ENCODE data around the gene ATAD3C.

ATAD3C gene

GRCh38 chr1:1419363-1419812, 30.1 kb upstream of the ATAD3C start:
- no peaks in the 10 kb centered on the region for H3K36me3 ChIP-seq (ENCODE audit: control insufficient read depth in 2 of 2, insufficient read depth in 2 of 2, low read length in 2 of 2)
- no peak overlapping the region for H3K27ac ChIP-seq (ENCODE audit: low read depth in 2 of 2, low read length in 2 of 2)
- H3K27me3 ChIP-seq (ENCODE audit: control insufficient read depth in 2 of 2, insufficient read depth in 2 of 2, low read length in 2 of 2) = peaks cover 0 to 3% of the 10 kb centered on the region in 2 donors
- H3K4me3 ChIP-seq (ENCODE audit: low read length in 2 of 2) = no peak overlapping the region
- H3K9me3 ChIP-seq (ENCODE audit: control insufficient read depth in 2 of 2, low read length in 2 of 2) = no peaks in the 10 kb centered on the region
- H3K4me1 ChIP-seq (ENCODE audit: control insufficient read depth in 2 of 2, insufficient read depth in 2 of 2, low read length in 2 of 2) = peaks cover 0 to 3% of the 10 kb centered on the region in 2 donors
- peak overlapping the region in 1 of 2 donors; percentile 24 for H3K9ac ChIP-seq (ENCODE audit: low read depth in 1 of 2, low read length in 2 of 2)

GRCh38 chr1:1419813-1420653, 29.5 kb upstream of the ATAD3C start:
- Histone ChIP-seq H3K9me3 (ENCODE audit: control insufficient read depth in 2 of 2, low read length in 2 of 2) (no peaks in the 10 kb centered on the region), H3K27ac (ENCODE audit: low read depth in 2 of 2, low read length in 2 of 2) (no peak overlapping the region), H3K4me1 (ENCODE audit: control insufficient read depth in 2 of 2, insufficient read depth in 2 of 2, low read length in 2 of 2) (peaks cover 0 to 3% of the 10 kb centered on the region in 2 donors), H3K27me3 (ENCODE audit: control insufficient read depth in 2 of 2, insufficient read depth in 2 of 2, low read length in 2 of 2) (peaks cover 0 to 3% of the 10 kb centered on the region in 2 donors), H3K9ac (ENCODE audit: low read depth in 1 of 2, low read length in 2 of 2) (peak overlapping the region in 1 of 2 donors; percentile 24), H3K4me3 (ENCODE audit: low read length in 2 of 2) (no peak overlapping the region), H3K36me3 (ENCODE audit: control insufficient read depth in 2 of 2, insufficient read depth in 2 of 2, low read length in 2 of 2) (no peaks in the 10 kb centered on the region)

- H3K9ac ChIP-seq (ENCODE audit: low read depth in 1 of 2, low read length in 2 of 2) = no peak overlapping the region
- no peak overlapping the region for H3K27ac ChIP-seq (ENCODE audit: low read depth in 2 of 2, low read length in 2 of 2)
- H3K4me1 ChIP-seq (ENCODE audit: control insufficient read depth in 2 of 2, insufficient read depth in 2 of 2, low read length in 2 of 2) = peaks cover 0 to 3% of the 10 kb centered on the region in 2 donors
- H3K4me3 ChIP-seq (ENCODE audit: low read length in 2 of 2) = no peak overlapping the region
- H3K36me3 ChIP-seq (ENCODE audit: control insufficient read depth in 2 of 2, insufficient read depth in 2 of 2, low read length in 2 of 2) = no peaks in the 10 kb centered on the region
- H3K9me3 ChIP-seq (ENCODE audit: control insufficient read depth in 2 of 2, low read length in 2 of 2) = no peaks in the 10 kb centered on the region
- H3K27me3 ChIP-seq (ENCODE audit: control insufficient read depth in 2 of 2, insufficient read depth in 2 of 2, low read length in 2 of 2) = peaks cover 0 to 3% of the 10 kb centered on the region in 2 donors
These were observed 28.8 kb upstream of the ATAD3C start for GRCh38 chr1:1420654-1421141.

- Histone ChIP-seq H3K4me1 (ENCODE audit: control insufficient read depth in 2 of 2, insufficient read depth in 2 of 2, low read length in 2 of 2) (peaks cover 0 to 3% of the 10 kb centered on the region in 2 donors), H3K9ac (ENCODE audit: low read depth in 1 of 2, low read length in 2 of 2) (no peak within 1 kb of the TSS), H3K27ac (ENCODE audit: low read depth in 2 of 2, low read length in 2 of 2) (no peak within 1 kb of the TSS), H3K36me3 (ENCODE audit: control insufficient read depth in 2 of 2, insufficient read depth in 2 of 2, low read length in 2 of 2) (no peaks in the 10 kb centered on the region), H3K27me3 (ENCODE audit: control insufficient read depth in 2 of 2, insufficient read depth in 2 of 2, low read length in 2 of 2) (peaks cover 0 to 3% of the 10 kb centered on the region in 2 donors), H3K9me3 (ENCODE audit: control insufficient read depth in 2 of 2, low read length in 2 of 2) (no peaks in the 10 kb centered on the region), H3K4me3 (ENCODE audit: low read length in 2 of 2) (no peak within 1 kb of the TSS)
These were observed 28.2 kb upstream of the ATAD3C start, which contains the start of gene ANKRD65 for GRCh38 chr1:1421147-1421906. Gene ANKRD65, minus strand, starts transcription at chr1:1421276. Its CDS starts 271 bp downstream, at chr1:1421005.

DNA sequence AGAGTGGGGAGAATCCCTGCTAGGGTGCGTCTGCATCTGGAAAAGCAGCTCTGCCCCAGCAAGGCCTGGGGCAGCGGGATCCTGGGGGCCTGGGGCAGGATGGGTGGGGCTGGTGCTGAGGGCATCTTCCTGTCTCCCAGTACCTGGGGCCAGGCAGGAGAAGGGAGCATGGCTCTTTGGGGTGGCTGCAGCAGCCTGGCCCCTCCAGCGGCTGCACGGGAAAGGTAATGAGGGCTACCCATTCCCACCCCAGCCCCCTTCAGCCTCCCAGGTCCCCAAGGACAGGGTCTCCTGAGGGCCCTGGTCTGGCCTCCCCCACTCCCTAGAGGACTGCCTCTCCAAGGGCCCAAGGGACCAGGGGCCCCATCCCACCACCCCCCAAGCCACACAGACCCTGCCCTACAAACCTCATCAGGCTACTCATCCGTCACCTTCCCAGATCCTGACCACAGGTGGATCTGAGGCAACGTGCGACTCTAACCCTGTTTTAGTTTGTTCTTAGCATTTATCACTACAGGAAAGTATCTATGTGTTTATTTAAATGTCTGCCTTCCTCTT, 27.5 kb upstream of the ATAD3C start:
- H3K4me3 ChIP-seq (ENCODE audit: low read length in 2 of 2) = no peak overlapping the region
- H3K27ac ChIP-seq (ENCODE audit: low read depth in 2 of 2, low read length in 2 of 2) = no peak overlapping the region
- H3K9me3 ChIP-seq (ENCODE audit: control insufficient read depth in 2 of 2, low read length in 2 of 2) = no peaks in the 10 kb centered on the region
- H3K36me3 ChIP-seq (ENCODE audit: control insufficient read depth in 2 of 2, insufficient read depth in 2 of 2, low read length in 2 of 2) = no peaks in the 10 kb centered on the region
- H3K4me1 ChIP-seq (ENCODE audit: control insufficient read depth in 2 of 2, insufficient read depth in 2 of 2, low read length in 2 of 2) = peaks cover 0 to 3% of the 10 kb centered on the region in 2 donors
- no peak overlapping the region for H3K9ac ChIP-seq (ENCODE audit: low read depth in 1 of 2, low read length in 2 of 2)
- H3K27me3 ChIP-seq (ENCODE audit: control insufficient read depth in 2 of 2, insufficient read depth in 2 of 2, low read length in 2 of 2) = peaks cover 0 to 3% of the 10 kb centered on the region in 2 donors

- no peak overlapping the region for H3K4me3 ChIP-seq (ENCODE audit: low read length in 2 of 2)
- no peak overlapping the region for H3K9ac ChIP-seq (ENCODE audit: low read depth in 1 of 2, low read length in 2 of 2)
- H3K36me3 ChIP-seq (ENCODE audit: control insufficient read depth in 2 of 2, insufficient read depth in 2 of 2, low read length in 2 of 2) = no peaks in the 10 kb centered on the region
- peaks cover 0 to 3% of the 10 kb centered on the region in 2 donors for H3K27me3 ChIP-seq (ENCODE audit: control insufficient read depth in 2 of 2, insufficient read depth in 2 of 2, low read length in 2 of 2)
- peaks cover 0 to 3% of the 10 kb centered on the region in 2 donors for H3K4me1 ChIP-seq (ENCODE audit: control insufficient read depth in 2 of 2, insufficient read depth in 2 of 2, low read length in 2 of 2)
- no peaks in the 10 kb centered on the region for H3K9me3 ChIP-seq (ENCODE audit: control insufficient read depth in 2 of 2, low read length in 2 of 2)
- H3K27ac ChIP-seq (ENCODE audit: low read depth in 2 of 2, low read length in 2 of 2) = no peak overlapping the region
These were observed 26.8 kb upstream of the ATAD3C start for GRCh38 chr1:1422465-1423244.

DNA sequence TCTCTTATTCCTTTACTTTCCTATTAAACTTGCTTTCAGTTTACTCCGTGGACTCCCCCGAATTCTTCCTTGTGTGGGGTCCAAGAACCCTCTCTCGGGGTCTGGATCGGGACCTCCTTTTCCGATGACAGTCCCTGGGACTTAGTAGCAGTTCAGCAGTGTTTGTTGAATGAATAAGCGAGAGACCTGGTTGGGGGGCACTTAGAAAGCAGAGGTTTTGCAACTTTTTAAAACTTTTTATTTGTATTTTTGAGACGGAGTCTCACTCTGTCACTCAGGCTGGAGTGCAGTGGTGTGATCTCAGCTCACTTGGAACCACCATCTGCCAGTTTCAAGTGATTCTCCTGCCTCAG, 26.3 kb upstream of the ATAD3C start:
- Histone ChIP-seq H3K27me3 (ENCODE audit: control insufficient read depth in 2 of 2, insufficient read depth in 2 of 2, low read length in 2 of 2) (peaks cover 0 to 5% of the 10 kb centered on the region in 2 donors), H3K36me3 (ENCODE audit: control insufficient read depth in 2 of 2, insufficient read depth in 2 of 2, low read length in 2 of 2) (no peaks in the 10 kb centered on the region), H3K9ac (ENCODE audit: low read depth in 1 of 2, low read length in 2 of 2) (no peak overlapping the region), H3K9me3 (ENCODE audit: control insufficient read depth in 2 of 2, low read length in 2 of 2) (no peaks in the 10 kb centered on the region), H3K27ac (ENCODE audit: low read depth in 2 of 2, low read length in 2 of 2) (no peak overlapping the region), H3K4me3 (ENCODE audit: low read length in 2 of 2) (no peak overlapping the region), H3K4me1 (ENCODE audit: control insufficient read depth in 2 of 2, insufficient read depth in 2 of 2, low read length in 2 of 2) (peaks cover 0 to 3% of the 10 kb centered on the region in 2 donors)

DNA sequence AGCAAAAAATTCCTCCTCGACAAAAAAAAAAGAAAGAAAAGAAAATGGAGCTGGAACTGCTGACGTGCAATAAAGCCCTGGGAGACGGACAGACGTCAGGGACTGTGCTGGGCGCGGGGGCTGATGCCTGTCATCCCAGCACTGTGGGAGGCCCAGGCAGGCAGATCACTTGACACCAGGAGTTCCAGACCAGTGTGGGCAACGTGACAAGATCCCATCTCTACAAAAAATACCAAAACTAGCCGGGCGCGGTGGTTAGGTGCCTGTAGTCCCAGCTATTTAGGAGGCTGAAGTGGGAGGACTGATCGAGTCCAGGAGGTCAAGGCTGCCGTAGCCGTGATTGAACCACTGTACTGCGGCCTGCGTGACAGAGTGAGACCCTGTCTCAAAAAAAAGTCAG, 24.8 kb upstream of the ATAD3C start:
- Histone ChIP-seq H3K36me3 (ENCODE audit: control insufficient read depth in 2 of 2, insufficient read depth in 2 of 2, low read length in 2 of 2) (no peaks in the 10 kb centered on the region), H3K4me1 (ENCODE audit: control insufficient read depth in 2 of 2, insufficient read depth in 2 of 2, low read length in 2 of 2) (peaks cover 0 to 1% of the 10 kb centered on the region in 2 donors), H3K27ac (ENCODE audit: low read depth in 2 of 2, low read length in 2 of 2) (no peak overlapping the region), H3K27me3 (ENCODE audit: control insufficient read depth in 2 of 2, insufficient read depth in 2 of 2, low read length in 2 of 2) (peaks cover 2 to 6% of the 10 kb centered on the region in 2 donors), H3K4me3 (ENCODE audit: low read length in 2 of 2) (no peak overlapping the region), H3K9ac (ENCODE audit: low read depth in 1 of 2, low read length in 2 of 2) (no peak overlapping the region), H3K9me3 (ENCODE audit: control insufficient read depth in 2 of 2, low read length in 2 of 2) (no peaks in the 10 kb centered on the region)

GRCh38 chr1:1425426-1425752, 24.1 kb upstream of the ATAD3C start:
- peaks cover 2 to 6% of the 10 kb centered on the region in 2 donors for H3K27me3 ChIP-seq (ENCODE audit: control insufficient read depth in 2 of 2, insufficient read depth in 2 of 2, low read length in 2 of 2)
- no peaks in the 10 kb centered on the region for H3K9me3 ChIP-seq (ENCODE audit: control insufficient read depth in 2 of 2, low read length in 2 of 2)
- no peak overlapping the region for H3K9ac ChIP-seq (ENCODE audit: low read depth in 1 of 2, low read length in 2 of 2)
- no peak overlapping the region for H3K4me3 ChIP-seq (ENCODE audit: low read length in 2 of 2)
- H3K27ac ChIP-seq (ENCODE audit: low read depth in 2 of 2, low read length in 2 of 2) = no peak overlapping the region
- no peaks in the 10 kb centered on the region for H3K36me3 ChIP-seq (ENCODE audit: control insufficient read depth in 2 of 2, insufficient read depth in 2 of 2, low read length in 2 of 2)
- peaks cover 0 to 4% of the 10 kb centered on the region in 2 donors for H3K4me1 ChIP-seq (ENCODE audit: control insufficient read depth in 2 of 2, insufficient read depth in 2 of 2, low read length in 2 of 2)
